ENCODE data around the gene ALB.
"Not testable (repeated sequence)": the region's sequence is repeated elsewhere in the genome, so short reads cannot be mapped to it uniquely, and the experiment has no call there.

The ALB gene

DNA sequence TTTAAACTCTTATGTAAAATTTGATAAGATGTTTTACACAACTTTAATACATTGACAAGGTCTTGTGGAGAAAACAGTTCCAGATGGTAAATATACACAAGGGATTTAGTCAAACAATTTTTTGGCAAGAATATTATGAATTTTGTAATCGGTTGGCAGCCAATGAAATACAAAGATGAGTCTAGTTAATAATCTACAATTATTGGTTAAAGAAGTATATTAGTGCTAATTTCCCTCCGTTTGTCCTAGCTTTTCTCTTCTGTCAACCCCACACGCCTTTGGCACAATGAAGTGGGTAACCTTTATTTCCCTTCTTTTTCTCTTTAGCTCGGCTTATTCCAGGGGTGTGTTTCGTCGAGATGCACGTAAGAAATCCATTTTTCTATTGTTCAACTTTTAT is at the start of gene ALB:
Gene ALB, plus strand, starts transcription at position 246 of the 400 bp plus-strand sequence. Its CDS starts 41 bp downstream, at position 287.
- in situ Hi-C loops (cut with MboI; ENCODE audit: low sequenced_read_pairs) = no loop called here

DNA sequence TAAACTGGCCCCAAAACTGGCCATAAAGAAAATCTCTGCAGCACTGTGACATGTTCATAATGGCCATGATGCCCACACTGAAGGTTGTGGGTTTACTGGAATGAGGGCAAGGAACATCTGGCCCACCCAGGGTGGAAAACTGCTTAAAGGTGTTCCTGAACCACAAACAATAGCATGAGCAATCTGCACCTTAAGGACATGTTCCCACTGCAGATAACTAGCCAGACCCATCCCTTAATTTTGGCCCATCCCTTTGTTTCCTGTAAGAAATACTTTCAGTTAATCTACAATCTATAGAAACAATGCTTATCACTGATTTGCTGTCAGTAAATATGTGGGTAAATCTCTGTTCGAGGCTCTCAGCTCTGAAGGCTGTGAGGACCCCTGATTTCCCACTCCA is 46.9 kb upstream of the ALB start:
- in situ Hi-C loops (cut with MboI; ENCODE audit: low sequenced_read_pairs) = not testable (repeated sequence)

DNA sequence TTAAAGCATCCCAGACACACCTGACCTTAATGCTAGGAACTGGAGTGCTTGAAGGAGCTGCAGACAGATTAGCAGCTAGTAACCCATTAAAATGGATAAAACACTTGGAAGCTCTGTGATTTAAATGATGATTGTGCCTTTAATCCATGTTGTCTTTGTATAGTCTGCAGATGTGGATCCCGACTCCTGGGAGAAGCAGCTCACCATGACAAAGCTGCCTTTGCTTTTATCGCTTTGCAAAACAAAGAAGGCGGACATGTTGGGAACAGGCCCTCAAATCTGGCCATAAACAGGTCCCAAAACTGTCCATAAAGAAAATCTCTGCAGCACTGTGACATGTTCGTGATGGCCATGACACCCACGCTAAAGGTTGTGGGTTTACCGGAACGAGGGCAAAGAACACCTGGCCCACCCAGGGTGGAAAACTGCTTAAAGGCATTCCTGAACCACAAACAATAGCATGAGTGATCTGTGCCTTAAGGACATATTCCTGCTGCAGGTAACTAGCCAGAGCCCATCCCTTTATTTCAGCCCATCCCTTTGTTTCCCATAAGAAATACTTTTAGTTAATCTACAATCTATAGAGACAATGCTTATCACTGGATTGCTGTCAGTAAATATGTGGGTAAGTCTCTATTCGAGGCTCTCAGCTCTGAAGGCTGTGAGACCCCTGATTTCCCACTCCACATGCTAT is 34.4 kb upstream of the ALB start:
- in situ Hi-C loops (cut with MboI; ENCODE audit: low sequenced_read_pairs) = not testable (repeated sequence)

DNA sequence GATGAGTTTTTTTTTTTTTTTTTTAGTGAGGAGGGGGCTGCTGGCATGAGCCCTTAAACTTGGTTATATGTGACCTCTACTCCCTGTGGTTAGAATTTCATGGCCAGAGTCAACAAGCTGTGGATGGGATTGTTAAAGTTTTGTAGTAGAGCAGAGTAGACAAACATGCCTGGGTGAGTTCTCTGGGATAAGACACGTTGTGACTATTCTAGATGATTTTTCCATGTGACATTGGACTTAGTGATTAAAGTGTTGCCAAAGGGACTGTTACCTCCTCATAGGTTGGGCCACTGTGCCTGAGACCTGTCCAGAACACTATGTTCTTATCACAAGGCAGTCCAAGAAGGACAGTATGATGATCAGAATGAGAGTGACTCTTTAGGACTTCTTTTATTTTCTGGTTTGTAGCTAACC is 28.8 kb upstream of the ALB start:
- in situ Hi-C loops (cut with MboI; ENCODE audit: low sequenced_read_pairs) = no loop called here

DNA sequence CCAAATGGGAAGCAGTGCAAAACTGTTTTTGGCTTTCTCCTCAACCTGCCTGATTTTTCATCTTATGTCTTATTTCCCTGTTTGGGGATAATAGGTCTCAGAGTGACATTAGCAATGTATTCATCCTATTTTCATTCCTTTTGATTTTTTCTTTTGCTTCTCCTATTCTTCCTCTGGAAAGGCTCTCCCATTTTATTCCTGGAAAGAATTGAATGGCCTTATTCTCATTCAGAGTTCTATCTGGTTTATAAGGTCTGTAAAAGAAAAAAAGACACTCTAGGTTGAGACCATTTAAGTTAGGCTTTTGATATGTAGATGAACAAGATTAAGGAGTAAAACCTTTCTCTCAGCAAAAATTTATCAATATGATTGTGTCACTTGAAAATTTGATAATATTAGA is 27.8 kb upstream of the ALB start:
- in situ Hi-C loops (cut with MboI; ENCODE audit: low sequenced_read_pairs) = no loop called here

DNA sequence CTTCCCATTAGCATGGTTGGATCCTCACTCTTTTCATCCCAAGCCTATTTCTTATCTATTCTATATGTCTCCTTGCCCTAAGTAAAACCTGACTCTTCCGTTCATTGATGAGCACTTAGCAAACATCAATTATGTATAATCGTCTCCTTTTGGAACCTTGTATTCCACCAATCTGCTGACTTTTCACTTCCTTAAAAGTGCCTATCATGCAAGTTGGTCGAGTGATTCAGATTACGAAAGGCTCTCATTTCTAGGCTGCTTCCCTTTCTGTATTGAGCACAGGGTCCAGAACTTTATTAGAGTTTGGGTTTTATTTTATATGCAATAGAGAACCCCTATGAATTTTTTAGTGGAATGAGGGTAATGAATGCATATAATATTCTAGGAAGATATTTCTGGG is 27.1 kb upstream of the ALB start:
- in situ Hi-C loops (cut with MboI; ENCODE audit: low sequenced_read_pairs) = no loop called here

DNA sequence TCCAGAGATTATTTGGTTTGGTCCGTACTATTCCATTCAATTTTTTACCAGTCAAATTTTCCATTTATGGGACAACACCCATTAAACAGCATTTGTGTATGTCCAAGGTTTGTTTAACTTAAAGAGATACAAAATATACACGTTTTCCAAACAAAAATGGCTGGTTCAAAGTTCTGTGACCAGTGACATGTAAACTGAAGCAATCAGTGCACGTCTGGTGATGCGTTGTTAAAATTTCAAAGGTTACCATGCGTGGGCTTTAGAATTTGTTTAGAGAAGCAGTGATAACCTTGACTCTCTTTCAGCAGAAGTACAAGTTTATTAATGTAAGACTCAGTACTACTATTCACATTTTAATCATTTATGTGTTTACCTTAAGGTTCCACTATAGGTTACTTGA is 25.2 kb upstream of the ALB start:
- in situ Hi-C loops (cut with MboI; ENCODE audit: low sequenced_read_pairs) = no loop called here

DNA sequence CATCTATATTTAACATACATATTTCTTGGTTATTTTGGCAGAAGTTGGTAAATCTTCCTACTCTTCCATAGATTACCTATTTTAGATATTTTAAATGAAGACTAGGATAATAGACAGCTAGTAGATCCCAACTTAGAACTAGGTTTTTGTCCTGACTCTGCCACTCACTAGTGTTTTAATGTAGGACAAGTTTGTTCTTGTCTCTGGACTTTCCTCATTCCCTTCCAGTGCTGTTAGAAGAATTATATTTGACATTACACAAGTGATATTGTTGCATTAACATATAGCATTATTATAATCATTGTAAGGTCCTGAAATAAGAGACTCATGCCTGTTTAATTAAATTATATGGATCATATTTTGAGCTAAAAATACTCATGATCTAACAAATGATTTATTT is 24.1 kb upstream of the ALB start:
- in situ Hi-C loops (cut with MboI; ENCODE audit: low sequenced_read_pairs) = no loop called here

DNA sequence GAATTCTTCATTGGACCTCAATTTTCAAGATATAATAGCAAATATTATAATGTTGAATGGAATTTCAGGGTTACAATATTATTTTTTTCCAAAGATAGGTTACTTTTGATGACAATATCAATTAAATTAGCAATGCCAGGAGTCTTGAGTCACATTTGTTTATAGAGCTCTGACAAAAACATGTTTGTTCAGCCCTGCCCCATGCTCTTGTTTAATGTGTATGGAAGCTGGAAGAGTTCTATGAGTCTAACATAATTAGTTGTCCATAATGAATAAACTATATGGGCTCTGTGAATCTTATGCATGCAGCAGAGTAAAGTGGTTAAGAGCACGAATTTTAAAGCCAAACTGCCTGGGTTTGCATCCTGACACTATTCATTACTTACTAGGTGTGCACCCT is 22.9 kb upstream of the ALB start:
- in situ Hi-C loops (cut with MboI; ENCODE audit: low sequenced_read_pairs) = no loop called here

DNA sequence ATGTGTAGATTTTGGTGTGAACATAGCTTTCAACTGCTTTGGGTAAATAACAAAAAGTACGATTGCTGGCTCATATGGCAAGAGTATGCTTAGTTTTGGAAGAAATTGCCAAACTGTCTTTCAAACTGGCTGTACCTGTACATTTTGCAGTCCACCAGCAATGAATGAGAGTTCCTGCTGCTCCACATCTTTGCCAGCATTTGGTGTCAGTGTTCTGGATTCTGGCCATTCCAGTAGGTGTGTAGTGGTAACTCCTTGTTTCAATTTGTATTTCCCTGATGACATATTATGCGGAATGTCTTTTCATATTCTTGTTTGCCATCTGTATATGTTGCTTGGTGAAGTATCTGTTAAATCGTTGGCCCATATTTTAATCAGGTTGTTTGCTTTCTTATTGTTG is 20.6 kb upstream of the ALB start:
- in situ Hi-C loops (cut with MboI; ENCODE audit: low sequenced_read_pairs) = no loop called here

DNA sequence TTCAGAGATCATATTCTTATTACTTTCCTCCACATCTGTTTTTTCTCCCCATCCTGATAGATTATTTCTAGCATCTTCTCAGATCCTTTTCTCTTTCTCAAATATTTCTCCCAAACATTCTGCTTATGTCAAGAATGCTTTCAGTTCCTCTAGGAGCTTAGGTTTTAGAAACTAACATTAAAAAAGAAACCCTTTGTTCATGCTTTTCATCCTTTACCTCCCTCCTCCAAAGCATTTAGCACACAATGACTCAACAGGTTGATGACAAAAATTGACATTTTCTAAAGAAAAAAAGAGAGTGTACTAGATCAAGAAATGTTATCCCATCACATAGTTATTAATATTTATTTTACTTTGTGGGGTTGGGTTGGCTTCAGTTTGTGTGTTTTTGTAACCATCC is 16.5 kb upstream of the ALB start:
- in situ Hi-C loops (cut with MboI; ENCODE audit: low sequenced_read_pairs) = no loop called here

DNA sequence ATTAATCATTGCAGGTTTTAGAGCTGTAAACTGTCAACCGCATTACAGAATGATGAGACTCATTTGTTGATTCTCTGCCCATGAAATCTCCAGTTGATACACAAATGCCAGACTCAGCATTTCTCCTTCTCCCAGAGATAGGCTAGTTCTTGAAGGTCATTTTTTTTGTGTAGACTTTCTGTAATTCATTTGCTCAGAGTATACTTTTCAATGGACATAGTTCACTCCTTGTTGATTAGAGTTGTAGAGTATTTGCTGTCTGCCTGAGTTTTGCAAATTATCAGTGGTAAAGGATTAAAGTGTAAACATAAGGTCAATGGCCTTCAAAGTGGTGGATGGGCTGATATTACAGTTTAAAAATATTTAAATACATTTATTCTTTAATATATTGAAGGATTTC is 15.2 kb upstream of the ALB start:
- in situ Hi-C loops (cut with MboI; ENCODE audit: low sequenced_read_pairs) = no loop called here

DNA sequence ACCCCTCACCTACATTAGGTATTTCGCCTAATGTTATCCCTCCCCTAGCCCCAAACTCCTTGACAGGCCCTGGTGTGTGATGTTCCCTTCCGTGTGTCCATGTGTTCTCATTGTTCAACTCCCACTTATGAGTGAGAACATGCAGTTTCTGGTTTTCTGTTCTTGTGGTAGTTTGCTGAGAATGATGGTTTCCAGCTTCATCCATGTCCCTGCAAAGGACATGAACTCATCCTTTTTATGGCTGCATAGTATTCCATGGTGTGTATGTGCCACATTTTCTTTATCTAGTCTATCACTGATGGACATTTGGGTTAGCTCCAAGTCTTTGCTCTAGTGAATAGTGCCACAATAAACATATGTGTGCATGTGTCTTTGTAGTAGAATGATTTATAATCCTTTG is 14.4 kb upstream of the ALB start:
- in situ Hi-C loops (cut with MboI; ENCODE audit: low sequenced_read_pairs) = not testable (repeated sequence)

DNA sequence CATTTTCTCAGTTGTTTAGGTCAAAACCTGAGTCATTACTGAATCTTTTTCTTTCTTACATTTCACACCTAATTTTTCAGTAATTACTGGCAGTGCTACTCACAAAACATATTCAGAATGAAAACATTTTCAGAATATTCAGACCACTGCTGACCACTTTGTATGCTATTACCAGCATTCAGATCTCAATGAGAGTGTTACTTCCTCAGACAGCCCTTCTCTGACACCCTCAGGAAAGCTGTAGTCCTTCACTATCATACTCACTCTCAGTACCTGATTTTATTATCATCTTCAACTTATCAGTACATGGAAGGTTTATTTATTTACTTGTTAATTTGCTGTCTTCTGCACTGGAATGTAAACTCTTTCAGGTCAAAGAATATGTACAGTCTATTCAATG is 12.3 kb upstream of the ALB start:
- in situ Hi-C loops (cut with MboI; ENCODE audit: low sequenced_read_pairs) = no loop called here

DNA sequence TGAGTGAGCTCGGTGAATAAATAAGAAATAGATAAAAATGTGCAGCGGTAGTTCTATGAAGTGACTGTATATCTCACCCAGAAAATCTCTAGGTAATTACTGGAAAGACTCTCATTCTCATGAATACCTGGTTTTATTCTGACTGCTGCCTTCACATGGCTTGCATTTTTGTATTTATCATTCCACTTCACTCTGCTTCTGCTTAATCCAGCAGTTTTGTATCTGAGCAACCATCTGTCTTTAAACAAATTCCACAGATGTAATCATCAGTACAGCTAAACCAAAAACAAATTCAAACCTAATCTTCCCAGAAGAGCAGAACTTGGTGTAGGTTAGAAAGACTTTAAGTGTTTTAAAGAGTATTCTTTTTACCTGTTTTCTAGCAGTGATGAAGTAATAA is 11.2 kb upstream of the ALB start:
- in situ Hi-C loops (cut with MboI; ENCODE audit: low sequenced_read_pairs) = no loop called here

DNA sequence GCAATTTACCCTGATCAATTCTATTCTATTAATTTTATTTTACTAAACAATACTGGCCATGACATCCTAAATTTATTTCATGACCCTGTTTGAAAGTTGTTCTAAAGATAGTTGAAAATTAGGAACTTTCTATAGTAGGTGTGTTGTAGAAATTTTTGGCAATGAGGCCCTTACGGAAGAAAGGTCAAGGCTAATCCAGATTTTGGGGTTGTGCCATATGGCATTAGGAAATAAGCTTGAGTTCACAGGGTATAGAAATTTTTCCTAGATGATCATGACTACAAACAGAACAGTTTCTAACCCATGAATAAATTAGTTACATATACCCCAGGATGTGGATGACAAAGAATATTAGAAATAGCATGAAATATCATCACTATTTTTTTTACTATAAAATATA is 7.8 kb upstream of the ALB start:
- in situ Hi-C loops (cut with MboI; ENCODE audit: low sequenced_read_pairs) = no loop called here

DNA sequence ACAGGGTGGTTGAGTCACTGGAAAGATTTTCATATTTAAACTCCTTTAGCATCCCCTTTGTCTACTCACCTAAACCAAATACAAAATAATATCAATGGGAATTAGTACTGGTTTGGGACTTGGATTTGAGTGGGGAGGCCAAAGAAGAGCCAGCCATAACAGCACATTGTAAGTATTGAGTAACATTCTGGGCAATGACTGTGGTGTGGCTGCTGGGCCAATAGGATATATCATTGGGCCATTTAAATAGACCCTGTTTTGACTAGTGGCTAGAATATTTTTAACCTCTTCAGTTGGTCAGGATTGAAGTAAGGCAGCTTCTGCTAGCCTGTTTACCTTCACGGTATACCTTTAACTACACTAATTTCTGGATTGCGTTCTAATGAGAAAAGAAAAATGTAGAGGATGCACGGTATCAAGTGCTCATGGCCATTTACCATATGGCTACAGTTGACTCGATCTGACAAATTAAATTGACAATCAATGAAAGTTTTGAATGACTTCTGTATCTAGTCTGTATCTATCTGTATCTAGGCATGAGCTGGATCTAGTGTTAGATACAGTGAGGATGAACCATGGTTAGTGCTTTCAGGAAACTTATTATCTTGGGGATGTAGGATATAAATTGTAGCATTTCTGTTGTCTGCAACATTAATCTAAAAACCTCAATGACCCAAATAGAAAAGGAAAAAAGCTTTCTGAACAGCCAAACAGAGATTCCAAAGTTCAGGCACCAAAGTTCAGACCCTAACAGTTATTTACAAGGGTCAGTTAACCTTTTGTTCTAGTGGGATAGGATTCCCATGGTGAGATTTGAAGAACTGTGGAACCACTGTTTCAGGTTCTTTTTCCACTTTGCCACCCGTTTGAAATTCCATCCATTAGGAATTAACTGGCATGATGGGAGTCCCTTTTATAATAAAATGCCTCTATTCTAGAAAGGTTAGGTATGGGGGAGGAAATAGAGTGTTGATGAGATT is 6.8 kb upstream of the ALB start:
- in situ Hi-C loops (cut with MboI; ENCODE audit: low sequenced_read_pairs) = no loop called here

DNA sequence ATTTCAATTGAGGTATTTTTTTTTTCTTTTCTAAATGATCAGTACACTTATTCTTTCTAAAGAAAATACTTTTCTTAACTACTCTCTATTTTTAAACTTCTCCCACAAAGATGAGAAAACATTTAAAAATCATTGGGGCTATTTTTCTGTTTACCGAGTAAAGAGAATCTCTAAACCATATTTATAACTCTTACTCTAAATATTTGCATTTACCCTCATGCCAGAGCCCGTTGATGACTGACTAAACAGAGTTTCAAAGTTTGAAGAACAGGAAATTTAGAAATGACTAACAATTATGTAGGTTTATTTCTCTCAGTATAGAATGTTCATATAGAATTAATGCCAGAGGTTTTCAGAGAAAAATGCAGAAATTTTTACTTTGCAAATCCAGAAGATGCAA is 2.7 kb upstream of the ALB start:
- in situ Hi-C loops (cut with MboI; ENCODE audit: low sequenced_read_pairs) = no loop called here

DNA sequence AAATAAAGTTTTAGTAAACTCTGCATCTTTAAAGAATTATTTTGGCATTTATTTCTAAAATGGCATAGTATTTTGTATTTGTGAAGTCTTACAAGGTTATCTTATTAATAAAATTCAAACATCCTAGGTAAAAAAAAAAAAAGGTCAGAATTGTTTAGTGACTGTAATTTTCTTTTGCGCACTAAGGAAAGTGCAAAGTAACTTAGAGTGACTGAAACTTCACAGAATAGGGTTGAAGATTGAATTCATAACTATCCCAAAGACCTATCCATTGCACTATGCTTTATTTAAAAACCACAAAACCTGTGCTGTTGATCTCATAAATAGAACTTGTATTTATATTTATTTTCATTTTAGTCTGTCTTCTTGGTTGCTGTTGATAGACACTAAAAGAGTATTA is 370 bp downstream of the ALB start:
- in situ Hi-C loops (cut with MboI; ENCODE audit: low sequenced_read_pairs) = no loop called here

DNA sequence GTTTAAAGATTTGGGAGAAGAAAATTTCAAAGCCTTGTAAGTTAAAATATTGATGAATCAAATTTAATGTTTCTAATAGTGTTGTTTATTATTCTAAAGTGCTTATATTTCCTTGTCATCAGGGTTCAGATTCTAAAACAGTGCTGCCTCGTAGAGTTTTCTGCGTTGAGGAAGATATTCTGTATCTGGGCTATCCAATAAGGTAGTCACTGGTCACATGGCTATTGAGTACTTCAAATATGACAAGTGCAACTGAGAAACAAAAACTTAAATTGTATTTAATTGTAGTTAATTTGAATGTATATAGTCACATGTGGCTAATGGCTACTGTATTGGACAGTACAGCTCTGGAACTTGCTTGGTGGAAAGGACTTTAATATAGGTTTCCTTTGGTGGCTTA is 1.1 kb downstream of the ALB start:
- in situ Hi-C loops (cut with MboI; ENCODE audit: low sequenced_read_pairs) = no loop called here

DNA sequence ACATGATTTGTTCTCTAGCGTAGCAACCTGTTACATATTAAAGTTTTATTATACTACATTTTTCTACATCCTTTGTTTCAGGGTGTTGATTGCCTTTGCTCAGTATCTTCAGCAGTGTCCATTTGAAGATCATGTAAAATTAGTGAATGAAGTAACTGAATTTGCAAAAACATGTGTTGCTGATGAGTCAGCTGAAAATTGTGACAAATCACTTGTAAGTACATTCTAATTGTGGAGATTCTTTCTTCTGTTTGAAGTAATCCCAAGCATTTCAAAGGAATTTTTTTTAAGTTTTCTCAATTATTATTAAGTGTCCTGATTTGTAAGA is 2.4 kb downstream of the ALB start:
- in situ Hi-C loops (cut with MboI; ENCODE audit: low sequenced_read_pairs) = no loop called here

DNA sequence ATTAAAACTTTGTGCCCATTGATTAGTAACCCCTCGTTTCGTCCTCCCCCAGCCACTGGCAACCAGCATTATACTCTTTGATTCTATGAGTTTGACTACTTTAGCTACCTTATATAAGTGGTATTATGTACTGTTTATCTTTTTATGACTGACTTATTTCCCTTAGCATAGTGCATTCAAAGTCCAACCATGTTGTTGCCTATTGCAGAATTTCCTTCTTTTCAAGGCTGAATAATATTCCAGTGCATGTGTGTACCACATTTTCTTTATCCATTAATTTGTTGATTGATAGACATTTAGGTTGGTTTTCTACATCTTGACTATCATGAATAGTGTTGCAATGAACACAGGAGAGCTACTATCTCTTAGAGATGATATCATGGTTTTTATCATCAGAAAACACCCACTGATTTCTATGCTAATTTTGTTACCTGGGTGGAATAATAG is 3.2 kb downstream of the ALB start:
- in situ Hi-C loops (cut with MboI; ENCODE audit: low sequenced_read_pairs) = no loop called here

Measured in HL-60/S4 treated with phorbol 12-myristate 13-acetate at 8.2 ng/mL for 4 days and 3 days (cell line).